ENCODE measurements around the gene ZNF583.

The ZNF583 gene

GRCh38 chr19:56369886-56370676, 34.1 kb upstream of the ZNF583 start:
- ChIA-PET POLR2A (no interaction called here), CTCF (interaction anchor here (0.6 to 0.8 kb wide), 2 partner anchors 37 to 304 kb away, joined by 3 read pairs; no protein-coding TSS in a partner anchor)
- Histone ChIP-seq H3K9me3 (ENCODE audit: control insufficient read depth, insufficient read depth, low read depth, low read length) (no peaks in the 10 kb centered on the region), H3K27ac (ENCODE audit: extremely low read depth, low read depth, low read length) (no peak overlapping the region), H3K36me3 (ENCODE audit: control insufficient read depth in 2 of 2, insufficient read depth in 1 of 2, low read length in 2 of 2) (peaks cover 17 to 55% of the 10 kb centered on the region in 2 experiments), H3K4me1 (ENCODE audit: control insufficient read depth, insufficient read depth, low read length) (no peaks in the 10 kb centered on the region), H3K4me3 (ENCODE audit: low read depth, low read length) (no peak overlapping the region)
- TF ChIP-seq ZNF670 (tag by site-specific recombination; IDR thresholded peaks at IDR 0.05; ENCODE audit: low read depth) (no peak), ZNF248 (tag by site-specific recombination; IDR thresholded peaks at IDR 0.05) (no peak), ZNF121 (tag by site-specific recombination; IDR thresholded peaks at IDR 0.05) (no peak), ZNF473 (tag by site-specific recombination; IDR thresholded peaks at IDR 0.05) (no peak)

DNA sequence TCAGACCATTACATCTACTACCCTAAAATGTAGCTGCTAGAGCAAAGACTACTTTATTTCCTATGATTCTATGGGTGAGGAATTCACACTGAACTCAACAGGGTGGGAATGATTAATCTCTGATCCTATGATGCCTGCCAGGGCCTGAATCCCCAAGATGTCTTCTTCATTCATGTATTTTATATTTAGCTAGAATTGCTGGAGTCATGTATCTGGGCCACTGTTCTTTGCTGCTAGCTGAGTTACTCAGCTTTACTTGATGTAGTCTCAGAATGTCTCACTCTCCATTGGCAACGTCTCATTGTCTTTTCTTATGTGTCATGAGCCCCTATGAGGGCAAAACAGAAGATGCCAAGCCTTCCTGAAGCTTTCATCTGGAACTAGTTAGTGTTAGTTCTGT, 31.9 kb upstream of the ZNF583 start:
- no peak overlapping the region for H3K4me3 ChIP-seq (ENCODE audit: low read depth, low read length)
- CTCF ChIA-PET: interaction anchor here (0.5 to 1.8 kb wide), 5 partner anchors 21 to 324 kb away, joined by 3 to 7 read pairs (median 3); partner anchors contain the start of gene ZNF582
- POLR2A ChIA-PET: no interaction called here
- TF ChIP-seq ZNF146 (tag by site-specific recombination; IDR thresholded peaks at IDR 0.05) (no peak), ZNF394 (tag by site-specific recombination; IDR thresholded peaks at IDR 0.05; ENCODE audit: borderline replicate concordance) (no peak), ZNF704 (tag by site-specific recombination; IDR thresholded peaks at IDR 0.05) (no peak), ZNF776 (tag by site-specific recombination; IDR thresholded peaks at IDR 0.05; ENCODE audit: borderline replicate concordance) (no peak)
- H3K9me3 ChIP-seq (ENCODE audit: control insufficient read depth, insufficient read depth, low read depth, low read length): no peaks in the 10 kb centered on the region
- H3K27ac ChIP-seq (ENCODE audit: extremely low read depth, low read depth, low read length): no peak overlapping the region
- H3K4me1 ChIP-seq (ENCODE audit: control insufficient read depth, insufficient read depth, low read length): no peaks in the 10 kb centered on the region
- peaks cover 21 to 76% of the 10 kb centered on the region in 2 experiments for H3K36me3 ChIP-seq (ENCODE audit: control insufficient read depth in 2 of 2, insufficient read depth in 1 of 2, low read length in 2 of 2)

GRCh38 chr19:56377105-56377924, 26.8 kb upstream of the ZNF583 start:
- no peak overlapping the region for H3K4me3 ChIP-seq (ENCODE audit: low read depth, low read length)
- H3K9me3 ChIP-seq (ENCODE audit: control insufficient read depth, insufficient read depth, low read depth, low read length): peaks cover 3% of the 10 kb centered on the region
- TF ChIP-seq ZNF571 (tag by site-specific recombination; IDR thresholded peaks at IDR 0.05): no peak
- no peak for TF ChIP-seq ZNF155 (tag by site-specific recombination; IDR thresholded peaks at IDR 0.05)
- TF ChIP-seq SETDB1 (IDR thresholded peaks at IDR 0.05; ENCODE audit: insufficient read length, low read length): peak; percentile 39
- TF ChIP-seq ZNF274 (IDR thresholded peaks at IDR 0.05; ENCODE audit: low read length): peak; percentile 50; the same call in 1 of the 2 replicates
- no peak; the same call in 1 of the 2 replicates for TF ChIP-seq ZNF274 (tag by site-specific recombination; IDR thresholded peaks at IDR 0.05; ENCODE audit: borderline replicate concordance)
- peaks cover 27 to 54% of the 10 kb centered on the region in 2 experiments for H3K36me3 ChIP-seq (ENCODE audit: control insufficient read depth in 2 of 2, insufficient read depth in 1 of 2, low read length in 2 of 2)
- CTCF ChIA-PET: interaction anchor here (0.7 kb wide), 1 partner anchor 165 kb away, joined by 3 read pairs; no protein-coding TSS in a partner anchor
- no peaks in the 10 kb centered on the region for H3K4me1 ChIP-seq (ENCODE audit: control insufficient read depth, insufficient read depth, low read length)
- POLR2A ChIA-PET: interaction anchor here (0.7 kb wide), 1 partner anchor 1167 kb away, joined by 5 read pairs; no protein-coding TSS in a partner anchor
- no peak overlapping the region for H3K27ac ChIP-seq (ENCODE audit: extremely low read depth, low read depth, low read length)

- H3K36me3 ChIP-seq (ENCODE audit: control insufficient read depth in 2 of 2, insufficient read depth in 1 of 2, low read length in 2 of 2): peaks cover 26 to 45% of the 10 kb centered on the region in 2 experiments
- no peak overlapping the region for H3K27ac ChIP-seq (ENCODE audit: extremely low read depth, low read depth, low read length)
- H3K9me3 ChIP-seq (ENCODE audit: control insufficient read depth, insufficient read depth, low read depth, low read length): peaks cover 5% of the 10 kb centered on the region
- CTCF ChIA-PET: interaction anchor here (1.0 kb wide), 1 partner anchor 8 kb away, joined by 3 read pairs; no protein-coding TSS in a partner anchor
- POLR2A ChIA-PET: no interaction called here
- H3K4me3 ChIP-seq (ENCODE audit: low read depth, low read length): no peak overlapping the region
- H3K4me1 ChIP-seq (ENCODE audit: control insufficient read depth, insufficient read depth, low read length): no peaks in the 10 kb centered on the region
- TF ChIP-seq ZNF138 (tag by site-specific recombination; IDR thresholded peaks at IDR 0.05; ENCODE audit: borderline replicate concordance) (no peak), MEIS1 (CRISPR knock-in tag; IDR thresholded peaks at IDR 0.05; ENCODE audit: borderline replicate concordance) (no peak), HOXC10 (CRISPR knock-in tag; IDR thresholded peaks at IDR 0.05) (no peak), ZBTB1 (tag by site-specific recombination; IDR thresholded peaks at IDR 0.05) (no peak), ZNF335 (tag by site-specific recombination; conservative IDR thresholded peaks at IDR 0.05) (no peak), ZNF239 (tag by site-specific recombination; IDR thresholded peaks at IDR 0.05) (no peak), BCL11B (tag by site-specific recombination; IDR thresholded peaks at IDR 0.05; ENCODE audit: low read depth) (no peak), ZNF394 (tag by site-specific recombination; IDR thresholded peaks at IDR 0.05; ENCODE audit: borderline replicate concordance) (no peak), ZNF664 (tag by site-specific recombination; IDR thresholded peaks at IDR 0.05) (no peak), ZNF596 (tag by site-specific recombination; IDR thresholded peaks at IDR 0.05) (no peak)
- TF ChIP-seq, protein P1, sequence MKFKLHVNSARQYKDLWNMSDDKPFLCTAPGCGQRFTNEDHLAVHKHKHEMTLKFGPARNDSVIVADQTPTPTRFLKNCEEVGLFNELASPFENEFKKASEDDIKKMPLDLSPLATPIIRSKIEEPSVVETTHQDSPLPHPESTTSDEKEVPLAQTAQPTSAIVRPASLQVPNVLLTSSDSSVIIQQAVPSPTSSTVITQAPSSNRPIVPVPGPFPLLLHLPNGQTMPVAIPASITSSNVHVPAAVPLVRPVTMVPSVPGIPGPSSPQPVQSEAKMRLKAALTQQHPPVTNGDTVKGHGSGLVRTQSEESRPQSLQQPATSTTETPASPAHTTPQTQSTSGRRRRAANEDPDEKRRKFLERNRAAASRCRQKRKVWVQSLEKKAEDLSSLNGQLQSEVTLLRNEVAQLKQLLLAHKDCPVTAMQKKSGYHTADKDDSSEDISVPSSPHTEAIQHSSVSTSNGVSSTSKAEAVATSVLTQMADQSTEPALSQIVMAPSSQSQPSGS (tag by site-specific recombination; IDR thresholded peaks at IDR 0.05; ENCODE audit: low read depth): no peak
Measured at GRCh38 chr19:56383826-56384605, 20.1 kb upstream of the ZNF583 start.

Data from HEK293 (cell line).